Suprapubic skin (tissue), 4 donors: ENCODE data around the gene MYH15. TPM values are rescaled to one million over a fixed set of nuclear protein-coding genes. Genes with fewer than 3 reads are reported as not detected.

Source experiments
- DNase-seq, 2 donors: peaks; one replicate each; pipeline ENCODE4 v3.0.0-alpha.2; 2019; ENCODE audit warnings: low spot score in 2 of 2
- H3K27ac ChIP-seq: fragments of 200-600 bp; sonication (generic); one replicate; pipeline ENCODE4 v1.5.1; 2019
- H3K27me3 ChIP-seq: fragments of 200-600 bp; sonication (generic); one replicate; pipeline ENCODE4 v1.5.1; 2019
- H3K36me3 ChIP-seq: fragments of 200-600 bp; sonication (generic); one replicate; pipeline ENCODE4 v1.5.1; 2019
- H3K4me1 ChIP-seq: fragments of 200-600 bp; sonication (generic); one replicate; pipeline ENCODE4 v1.5.1; 2019
- H3K4me3 ChIP-seq: fragments of 200-600 bp; sonication (generic); one replicate; pipeline ENCODE4 v1.5.1; 2019; ENCODE audit warnings: mild to moderate bottlenecking
- H3K9me3 ChIP-seq: fragments of 200-600 bp; sonication (generic); one replicate; pipeline ENCODE4 v1.5.1; 2019
- CTCF ChIP-seq, 2 donors: fragments of 200-600 bp in 1 of 2; fragments of 450-650 bp in 1 of 2; sonication (generic) in 1 of 2; IDR thresholded peaks; one replicate each; pipeline ENCODE4 v1.5.1; 2016 to 2019; ENCODE audit warnings: antibody characterized with exemption in 2 of 2, mild to moderate bottlenecking in 1 of 2, moderate library complexity in 1 of 2
- EP300 ChIP-seq: sonication (generic); formaldehyde crosslinking; IDR thresholded peaks from one replicate; pipeline ENCODE4 v1.6.1; 2017; ENCODE audit warnings: antibody characterized with exemption
- POLR2A ChIP-seq, 2 donors: fragments of 450-650 bp; IDR thresholded peaks; one replicate each; pipeline ENCODE4 v1.6.1; 2017; ENCODE audit warnings: antibody characterized with exemption in 2 of 2, mild to moderate bottlenecking in 2 of 2, moderate library complexity in 2 of 2
- POLR2AphosphoS5 ChIP-seq, 3 donors: sonication (generic); formaldehyde crosslinking; IDR thresholded peaks; one replicate each; pipeline ENCODE4 v1.6.1; 2017; ENCODE audit warnings: antibody characterized with exemption in 3 of 3
- WGBS: methylation state at CpG from one replicate; pipeline ENCODE4 v1.1.5; 2018; 5-methylcytosine and 5-hydroxymethylcytosine counted together
- total RNA-seq, 4 donors: library from RNA; depleted of rRNA; stranded (reverse); fragments of >200 nt; gene quantifications; one replicate each; pipeline ENCODE4 v1.1.0, GENCODE V29; 2016

Gene MYH15
- total RNA-seq, 4 donors from 2014 or later: 0.17 to 0.31 (median 0.30) TPM; not detected in 1

- no peak for TF ChIP-seq EP300
- no peak for TF ChIP-seq POLR2AphosphoS5 (IDR thresholded peaks at IDR 0.05)
- TF ChIP-seq POLR2A (IDR thresholded peaks at IDR 0.05): no peak
- no peak for TF ChIP-seq CTCF (IDR thresholded peaks at IDR 0.05)
- DNase-seq: no peak
- WGBS: 30% methylated on average over 1 of the region's 1 CpG
These were observed 8.5 kb upstream of the MYH15 start for GRCh38 chr3:108518895-108519294.

GRCh38 chr3:108516881-108517280, 6.5 kb upstream of the MYH15 start:
- no peaks in the 10 kb centered on the region for H3K4me1 ChIP-seq
- no peak for DNase-seq
- TF ChIP-seq POLR2AphosphoS5 (IDR thresholded peaks at IDR 0.05): no peak
- no peak for TF ChIP-seq POLR2A (IDR thresholded peaks at IDR 0.05)
- no peak for TF ChIP-seq CTCF (IDR thresholded peaks at IDR 0.05)
- no peak for TF ChIP-seq EP300
- WGBS: 87% methylated on average over 2 of the region's 2 CpGs
- H3K27ac ChIP-seq: no peak overlapping the region
- H3K9me3 ChIP-seq: no peaks in the 10 kb centered on the region
- H3K36me3 ChIP-seq: no peaks in the 10 kb centered on the region
- no peaks in the 10 kb centered on the region for H3K27me3 ChIP-seq
- H3K4me3 ChIP-seq: no peak overlapping the region

More at GRCh38 chr3:108518895-108519294, 8.5 kb upstream of the MYH15 start:
- Histone ChIP-seq H3K36me3 (no peaks in the 10 kb centered on the region), H3K4me3 (no peak overlapping the region), H3K9me3 (no peaks in the 10 kb centered on the region), H3K4me1 (no peaks in the 10 kb centered on the region), H3K27me3 (no peaks in the 10 kb centered on the region), H3K27ac (no peak overlapping the region)

GRCh38 chr3:108513961-108514360, 3.6 kb upstream of the MYH15 start:
- no peaks in the 10 kb centered on the region for H3K9me3 ChIP-seq
- no peak for TF ChIP-seq POLR2A (IDR thresholded peaks at IDR 0.05)
- TF ChIP-seq EP300: no peak
- no peak for TF ChIP-seq CTCF (IDR thresholded peaks at IDR 0.05)
- no peak for TF ChIP-seq POLR2AphosphoS5 (IDR thresholded peaks at IDR 0.05)
- no peaks in the 10 kb centered on the region for H3K4me1 ChIP-seq
- no peak for DNase-seq
- H3K27ac ChIP-seq: no peak overlapping the region
- H3K36me3 ChIP-seq: no peaks in the 10 kb centered on the region
- no peak overlapping the region for H3K4me3 ChIP-seq
- 67% methylated on average over 3 of the region's 3 CpGs for WGBS
- no peaks in the 10 kb centered on the region for H3K27me3 ChIP-seq

- no peak for DNase-seq
- H3K4me1 ChIP-seq: no peaks in the 10 kb centered on the region
- H3K27me3 ChIP-seq: no peaks in the 10 kb centered on the region
- 31% methylated on average over 2 of the region's 2 CpGs for WGBS
- H3K4me3 ChIP-seq: no peak overlapping the region
- TF ChIP-seq EP300 (no peak), POLR2AphosphoS5 (IDR thresholded peaks at IDR 0.05) (no peak), CTCF (IDR thresholded peaks at IDR 0.05) (no peak), POLR2A (IDR thresholded peaks at IDR 0.05) (no peak)
- no peak overlapping the region for H3K27ac ChIP-seq
- H3K36me3 ChIP-seq: no peaks in the 10 kb centered on the region
- no peaks in the 10 kb centered on the region for H3K9me3 ChIP-seq
These were observed 2.3 kb upstream of the MYH15 start for GRCh38 chr3:108512671-108513070.

- Histone ChIP-seq H3K4me1 (no peaks in the 10 kb centered on the region), H3K27me3 (no peaks in the 10 kb centered on the region), H3K36me3 (no peaks in the 10 kb centered on the region), H3K9me3 (no peaks in the 10 kb centered on the region), H3K27ac (no peak overlapping the region), H3K4me3 (no peak overlapping the region)
- no peak for DNase-seq
- TF ChIP-seq EP300 (no peak), POLR2AphosphoS5 (IDR thresholded peaks at IDR 0.05) (no peak), POLR2A (IDR thresholded peaks at IDR 0.05) (no peak), CTCF (IDR thresholded peaks at IDR 0.05) (no peak)
These were observed 1.1 kb upstream of the MYH15 start for GRCh38 chr3:108511490-108511889.
